A172 (cell line): Measurements from ENCODE around the gene EIF2S3B. TPM values are rescaled to one million over a fixed set of nuclear protein-coding genes. Genes with fewer than 3 reads are reported as not detected.

Experiments used
- DNase-seq: peaks from one replicate; pipeline ENCODE4 v3.0.0-alpha.2; 2015; ENCODE audit warnings: low spot score
- total RNA-seq: library from RNA; depleted of rRNA; stranded (reverse); fragments of >200 nt; shearing (Covaris generic); gene quantifications from 2 replicates; pipeline ENCODE4 v1.2.3, GENCODE V29; 2014; rRNA removed

The EIF2S3B gene
- total RNA-seq, 1 experiment from 2014 or later = 27.3 TPM

DNA sequence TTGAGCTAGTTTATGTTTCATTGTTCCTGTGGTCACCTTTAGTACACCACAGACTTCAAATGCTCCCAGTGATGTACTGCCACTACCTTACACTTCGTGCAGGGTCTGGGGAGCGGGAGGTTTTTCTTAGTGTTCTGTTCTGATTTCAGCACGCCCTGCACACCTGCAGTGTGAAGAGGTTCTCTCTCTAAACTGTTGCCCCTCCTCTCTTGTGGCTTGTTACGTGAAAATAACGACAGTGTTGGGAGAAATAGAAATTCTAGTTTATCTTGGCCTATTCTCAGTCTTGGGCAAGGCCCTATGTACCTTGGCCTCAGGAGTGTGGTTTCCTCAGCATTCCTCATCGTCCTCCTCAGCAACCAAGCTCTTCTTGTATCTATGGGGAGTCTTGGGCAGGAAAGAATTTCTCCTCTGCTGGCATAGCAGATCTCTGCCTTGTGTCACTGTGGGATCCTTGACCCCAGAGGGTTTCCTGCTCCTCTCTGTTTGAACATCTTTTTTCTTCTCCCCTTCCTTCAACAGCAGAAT, 48.6 kb downstream of the EIF2S3B start:
- no peak for DNase-seq

DNA sequence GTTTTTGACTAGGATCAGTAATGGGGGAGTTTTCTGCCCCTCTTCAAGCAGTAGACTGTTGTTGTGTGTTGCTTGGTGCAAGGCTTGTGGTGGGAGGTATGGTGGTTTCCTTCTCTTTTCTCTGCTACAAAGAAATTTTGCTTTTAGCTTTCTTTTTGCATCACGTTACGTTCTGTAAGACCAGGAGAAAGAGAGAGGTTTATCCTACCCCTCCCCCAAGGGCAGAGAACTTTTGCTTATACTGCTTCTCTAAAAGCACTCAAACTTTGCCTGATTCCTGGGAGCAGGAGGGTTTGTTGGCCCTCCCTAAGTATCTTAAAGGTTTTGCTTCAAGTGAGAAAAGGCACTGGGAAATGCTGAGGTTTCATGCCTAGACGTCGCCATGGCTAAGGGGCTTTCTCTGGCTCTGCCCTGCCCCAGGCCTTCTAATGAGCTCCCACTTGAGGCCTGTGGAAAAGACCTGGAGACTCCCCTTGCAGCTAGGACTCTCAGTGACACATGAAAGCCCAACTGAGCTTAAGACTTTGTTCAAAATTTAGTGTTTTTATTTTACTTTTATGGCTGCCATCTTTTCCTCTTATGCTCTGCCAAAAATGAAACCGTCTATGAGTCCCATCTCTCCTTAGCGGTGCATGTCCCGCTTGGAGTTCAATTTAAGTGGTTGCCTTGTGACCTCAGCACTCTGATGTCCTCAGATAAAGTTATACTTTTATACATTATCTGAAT, 49.2 kb downstream of the EIF2S3B start:
- no peak for DNase-seq

DNA sequence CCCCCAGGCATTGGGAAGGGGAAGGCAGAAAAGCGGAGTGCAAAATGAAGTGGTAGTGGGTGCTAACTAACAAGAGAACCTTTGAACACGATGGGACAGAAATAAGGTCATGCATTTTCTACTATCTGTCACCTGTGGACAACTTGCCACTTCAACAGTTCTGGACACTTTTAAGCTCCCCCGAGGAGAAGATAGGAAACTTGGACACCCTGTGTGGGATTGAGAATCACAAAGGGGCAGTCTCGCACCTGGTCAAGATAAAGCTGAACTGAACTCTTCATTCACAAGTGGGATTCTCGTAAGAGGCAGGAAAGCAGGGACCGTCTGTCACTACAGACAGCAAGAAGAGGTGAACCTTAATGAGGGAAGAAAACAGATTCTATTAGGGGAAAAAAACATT, 51.6 kb downstream of the EIF2S3B start:
- DNase-seq = no peak

DNA sequence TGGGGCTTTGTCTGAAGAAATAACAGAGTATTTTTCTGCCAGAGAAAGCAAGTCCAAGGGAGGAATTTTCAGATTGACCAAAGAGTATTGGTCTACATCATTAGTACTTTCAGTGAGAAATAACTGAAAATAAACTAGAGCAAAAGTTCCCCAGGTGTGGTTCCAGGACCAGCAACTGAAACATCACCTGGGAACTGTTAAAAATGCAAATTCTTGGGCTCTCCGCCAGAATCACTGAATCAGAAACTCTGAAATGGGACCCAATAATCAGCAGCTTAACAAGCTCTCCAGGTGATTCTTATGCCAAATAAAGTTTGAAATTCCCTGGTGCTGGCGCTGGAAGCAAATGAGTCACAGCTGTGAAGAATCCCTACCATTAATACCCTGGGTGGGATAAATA, 52.1 kb downstream of the EIF2S3B start:
- no peak for DNase-seq

Other genes with a start within 250 kb of the EIF2S3B start
- gene KLRD1, start 198.0 kb upstream of the EIF2S3B start, total RNA-seq = not detected in 2 replicates
- not detected in 2 replicates for gene KLRK1, start 115.8 kb upstream of the EIF2S3B start, total RNA-seq
- not detected in 2 replicates for gene KLRC4, start 96.1 kb upstream of the EIF2S3B start, total RNA-seq
- gene KLRC3, start 85.3 kb upstream of the EIF2S3B start, total RNA-seq = not detected in 2 replicates
- not detected in 2 replicates for gene KLRC2, start 69.9 kb upstream of the EIF2S3B start, total RNA-seq
- not detected in 2 replicates for gene KLRC1, start 52.5 kb upstream of the EIF2S3B start, total RNA-seq
- gene MAGOHB, start 107.7 kb downstream of the EIF2S3B start, total RNA-seq = 28.6 and 35.9 TPM in 2 replicates
- gene STYK1, start 168.2 kb downstream of the EIF2S3B start, total RNA-seq = 0.12 and 9.9 TPM in 2 replicates
- 28.7 and 33.7 TPM in 2 replicates for gene YBX3, start 217.4 kb downstream of the EIF2S3B start, total RNA-seq